GM12878 (cell line): ENCODE results near the gene ZNF627. TPM values are rescaled to one million over a fixed set of nuclear protein-coding genes. Genes with fewer than 3 reads are reported as not detected.

Experiments
- CUX1 ChIP-seq: IDR thresholded peaks from 2 replicates; pipeline ENCODE4 v1.6.1; 2012; ENCODE audit warnings: improper control_type of control experiment, low read depth, low read length; ENCODE audit not compliant: insufficient replicate concordance
- EGR1 ChIP-seq, 2 experiments: IDR thresholded peaks; 1 replicate in 1 of 2; 2 replicates in 1 of 2; pipeline ENCODE4 v1.6.1; 2011 to 2012; ENCODE audit warnings: low read depth in 2 of 2, low read length in 2 of 2, borderline replicate concordance in 1 of 2, mild to moderate bottlenecking in 1 of 2, moderate library complexity in 1 of 2
- IRF5 ChIP-seq: fragments of 450-650 bp; IDR thresholded peaks from 2 replicates; pipeline ENCODE4 v1.6.1; 2017; ENCODE audit warnings: borderline replicate concordance
- NFIC ChIP-seq: IDR thresholded peaks from 2 replicates; pipeline ENCODE4 v1.6.1; 2012; ENCODE audit warnings: low read depth, mild to moderate bottlenecking, inconsistent platforms, low read length, moderate library complexity
- NFYB ChIP-seq: IDR thresholded peaks from 2 replicates; pipeline ENCODE4 v1.6.1; 2011; ENCODE audit warnings: low read depth, mild to moderate bottlenecking, low read length, improper control_type of control experiment, moderate library complexity; ENCODE audit not compliant: insufficient read depth
- RBBP5 ChIP-seq: fragments of 200-600 bp; sonication (generic); conservative IDR thresholded peaks from 2 replicates; pipeline ENCODE4 v1.6.1; 2016
- RELB ChIP-seq: fragments of 450-650 bp; IDR thresholded peaks from 2 replicates; pipeline ENCODE4 v1.6.1; 2017; ENCODE audit warnings: low read depth, mild to moderate bottlenecking, moderate library complexity
- TCF3 ChIP-seq: IDR thresholded peaks from 2 replicates; pipeline ENCODE4 v1.6.1; 2012; ENCODE audit warnings: low read depth, mild to moderate bottlenecking, low read length, borderline replicate concordance; ENCODE audit not compliant: insufficient read depth
- TCF7 ChIP-seq: IDR thresholded peaks from 2 replicates; pipeline ENCODE4 v1.6.1; 2014; ENCODE audit warnings: antibody characterized with exemption, borderline replicate concordance
- ZBTB33 ChIP-seq: fragments of 450-650 bp; IDR thresholded peaks from 2 replicates; pipeline ENCODE4 v1.6.1; 2017; ENCODE audit warnings: mild to moderate bottlenecking
- ZNF217 ChIP-seq: fragments of 450-650 bp; IDR thresholded peaks from 2 replicates; pipeline ENCODE4 v1.6.1; 2017; ENCODE audit warnings: antibody characterized with exemption, mild to moderate bottlenecking
- polyA plus RNA-seq, 11 experiments: library from polyadenylated mRNA; depleted of rRNA in 4 of 11; unstranded in 6 of 11; stranded (reverse) in 5 of 11; fragments of >200 nt; fragmentation: Nextera tagmentation in 4 of 11; fragmentation: Illumina TruSeq in 1 of 11; extraction: Ambion mirVana in 4 of 11; extraction: Trizol in 1 of 11; gene quantifications; 1 replicate in 1 of 11; 2 replicates in 10 of 11; pipeline versions ENCODE4 v1.2.1 to v1.2.3, GENCODE V29; 2011 to 2016; ENCODE audit warnings: inconsistent platforms in 2 of 11, missing spikeins in 2 of 11, low read depth in 1 of 11
- total RNA-seq, 4 experiments: library from RNA; depleted of rRNA in 3 of 4; stranded (reverse); fragments of >200 nt in 3 of 4; fragmentation: Illumina TruSeq in 1 of 4; extraction: Trizol in 1 of 4; gene quantifications; 2 replicates each; pipeline versions ENCODE4 v1.2.1 to v1.2.3, GENCODE V29; 2013 to 2021
- TF ChIP-seq, protein P1 (sequence below): fragments of 150-350 bp; IDR thresholded peaks from 2 replicates; pipeline ENCODE4 v1.6.1; 2016; ENCODE audit warnings: low read depth, low read length
- TF ChIP-seq, protein P2 (sequence below): fragments of 450-650 bp; IDR thresholded peaks from 2 replicates; pipeline ENCODE4 v1.6.1; 2014; ENCODE audit warnings: mild to moderate bottlenecking

Gene ZNF627
- total and polyA plus RNA-seq, 10 of the 15 experiments (the other 5 are each of a cell fraction or from before 2014, with no cell fraction given), result 5.1 to 13.7 (median 10.2) TPM

GRCh38 chr19:11570039-11570462 is 27.2 kb upstream of the ZNF627 start (continued):
- TF ChIP-seq, protein P1, sequence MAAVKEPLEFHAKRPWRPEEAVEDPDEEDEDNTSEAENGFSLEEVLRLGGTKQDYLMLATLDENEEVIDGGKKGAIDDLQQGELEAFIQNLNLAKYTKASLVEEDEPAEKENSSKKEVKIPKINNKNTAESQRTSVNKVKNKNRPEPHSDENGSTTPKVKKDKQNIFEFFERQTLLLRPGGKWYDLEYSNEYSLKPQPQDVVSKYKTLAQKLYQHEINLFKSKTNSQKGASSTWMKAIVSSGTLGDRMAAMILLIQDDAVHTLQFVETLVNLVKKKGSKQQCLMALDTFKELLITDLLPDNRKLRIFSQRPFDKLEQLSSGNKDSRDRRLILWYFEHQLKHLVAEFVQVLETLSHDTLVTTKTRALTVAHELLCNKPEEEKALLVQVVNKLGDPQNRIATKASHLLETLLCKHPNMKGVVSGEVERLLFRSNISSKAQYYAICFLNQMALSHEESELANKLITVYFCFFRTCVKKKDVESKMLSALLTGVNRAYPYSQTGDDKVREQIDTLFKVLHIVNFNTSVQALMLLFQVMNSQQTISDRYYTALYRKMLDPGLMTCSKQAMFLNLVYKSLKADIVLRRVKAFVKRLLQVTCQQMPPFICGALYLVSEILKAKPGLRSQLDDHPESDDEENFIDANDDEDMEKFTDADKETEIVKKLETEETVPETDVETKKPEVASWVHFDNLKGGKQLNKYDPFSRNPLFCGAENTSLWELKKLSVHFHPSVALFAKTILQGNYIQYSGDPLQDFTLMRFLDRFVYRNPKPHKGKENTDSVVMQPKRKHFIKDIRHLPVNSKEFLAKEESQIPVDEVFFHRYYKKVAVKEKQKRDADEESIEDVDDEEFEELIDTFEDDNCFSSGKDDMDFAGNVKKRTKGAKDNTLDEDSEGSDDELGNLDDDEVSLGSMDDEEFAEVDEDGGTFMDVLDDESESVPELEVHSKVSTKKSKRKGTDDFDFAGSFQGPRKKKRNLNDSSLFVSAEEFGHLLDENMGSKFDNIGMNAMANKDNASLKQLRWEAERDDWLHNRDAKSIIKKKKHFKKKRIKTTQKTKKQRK, result no peak
- TF ChIP-seq CUX1 (no peak), RBBP5 (no peak), RELB (peak; percentile 59; the same call in 1 of the 2 replicates), ZBTB33 (peak; percentile 100), EGR1 (IDR thresholded peaks at IDR 0.05; ENCODE audit: borderline replicate concordance in 1 of 2, low read depth in 2 of 2, low read length in 2 of 2) (0 out of 3 replicates have a peak, but pooled peaks of 1 of the 2 experiments have one; percentile 7), NFIC (no peak), TCF7 (no peak), IRF5 (no peak), TCF3 (no peak), NFYB (no peak), ZNF217 (peak; percentile 80)
- TF ChIP-seq, protein P2, sequence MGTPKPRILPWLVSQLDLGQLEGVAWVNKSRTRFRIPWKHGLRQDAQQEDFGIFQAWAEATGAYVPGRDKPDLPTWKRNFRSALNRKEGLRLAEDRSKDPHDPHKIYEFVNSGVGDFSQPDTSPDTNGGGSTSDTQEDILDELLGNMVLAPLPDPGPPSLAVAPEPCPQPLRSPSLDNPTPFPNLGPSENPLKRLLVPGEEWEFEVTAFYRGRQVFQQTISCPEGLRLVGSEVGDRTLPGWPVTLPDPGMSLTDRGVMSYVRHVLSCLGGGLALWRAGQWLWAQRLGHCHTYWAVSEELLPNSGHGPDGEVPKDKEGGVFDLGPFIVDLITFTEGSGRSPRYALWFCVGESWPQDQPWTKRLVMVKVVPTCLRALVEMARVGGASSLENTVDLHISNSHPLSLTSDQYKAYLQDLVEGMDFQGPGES, result no peak
